ENCODE data around the gene YTHDF1.

GRCh38 chr20:63186528-63187316 is 29.2 kb downstream of the YTHDF1 start:
- TF ChIP-seq CTCF (IDR thresholded peaks at IDR 0.05; ENCODE audit: poor library complexity, severe bottlenecking) (no peak), POLR2AphosphoS5 (IDR thresholded peaks at IDR 0.05) (no peak)

Data from neural cell (in vitro differentiated cells).